HuH-7 (cell line): Measurements from ENCODE around the gene TET1.
"Not testable (repeated sequence)": the region's sequence is repeated elsewhere in the genome, so short reads cannot be mapped to it uniquely, and the experiment has no call there.

Experiments used
- DNase-seq: peaks from one replicate; pipeline ENCODE4 v3.0.0; 2011; ENCODE audit warnings: low spot score

TET1 gene

DNA sequence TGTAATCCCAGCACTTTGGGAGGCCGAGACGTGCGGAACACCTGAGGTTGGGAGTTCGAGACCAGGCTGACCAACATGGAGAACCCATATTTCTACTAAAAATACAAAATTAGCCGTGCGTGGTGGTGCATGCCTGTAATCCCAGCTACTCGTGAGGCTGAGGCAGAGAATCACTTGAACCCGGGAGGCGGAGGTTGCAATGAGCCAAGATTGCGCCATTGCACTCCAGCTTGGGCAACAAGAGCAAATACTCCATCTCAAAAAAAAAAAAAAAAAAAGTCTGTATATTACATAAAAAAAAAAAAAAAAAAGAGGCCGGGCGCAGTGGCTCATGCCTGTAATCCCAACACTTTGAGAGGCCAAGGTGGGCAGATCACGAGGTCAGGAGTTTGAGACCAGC lies 152.9 kb downstream of the TET1 start:
- DNase-seq = not testable (repeated sequence)

DNA sequence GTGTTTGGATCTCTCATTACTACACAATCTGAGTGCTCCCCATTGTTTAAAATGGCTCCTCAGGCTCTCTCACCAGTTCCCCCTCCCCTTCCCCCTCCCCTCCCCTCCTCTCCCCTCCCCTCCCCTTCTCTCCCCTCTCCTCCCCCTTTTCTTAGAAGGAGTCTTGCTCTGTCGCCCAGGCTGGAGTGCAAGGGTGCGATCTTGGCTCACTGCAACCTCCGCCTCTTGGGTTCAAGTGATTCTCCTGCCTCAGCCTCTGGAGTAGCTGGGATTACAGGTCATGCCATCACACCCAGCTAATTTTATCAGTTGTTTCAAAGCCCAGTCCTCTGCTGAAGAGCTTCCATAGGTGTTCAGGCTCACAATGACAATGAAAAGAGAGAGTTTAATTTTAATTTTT lies 157.3 kb downstream of the TET1 start:
- no peak for DNase-seq

DNA sequence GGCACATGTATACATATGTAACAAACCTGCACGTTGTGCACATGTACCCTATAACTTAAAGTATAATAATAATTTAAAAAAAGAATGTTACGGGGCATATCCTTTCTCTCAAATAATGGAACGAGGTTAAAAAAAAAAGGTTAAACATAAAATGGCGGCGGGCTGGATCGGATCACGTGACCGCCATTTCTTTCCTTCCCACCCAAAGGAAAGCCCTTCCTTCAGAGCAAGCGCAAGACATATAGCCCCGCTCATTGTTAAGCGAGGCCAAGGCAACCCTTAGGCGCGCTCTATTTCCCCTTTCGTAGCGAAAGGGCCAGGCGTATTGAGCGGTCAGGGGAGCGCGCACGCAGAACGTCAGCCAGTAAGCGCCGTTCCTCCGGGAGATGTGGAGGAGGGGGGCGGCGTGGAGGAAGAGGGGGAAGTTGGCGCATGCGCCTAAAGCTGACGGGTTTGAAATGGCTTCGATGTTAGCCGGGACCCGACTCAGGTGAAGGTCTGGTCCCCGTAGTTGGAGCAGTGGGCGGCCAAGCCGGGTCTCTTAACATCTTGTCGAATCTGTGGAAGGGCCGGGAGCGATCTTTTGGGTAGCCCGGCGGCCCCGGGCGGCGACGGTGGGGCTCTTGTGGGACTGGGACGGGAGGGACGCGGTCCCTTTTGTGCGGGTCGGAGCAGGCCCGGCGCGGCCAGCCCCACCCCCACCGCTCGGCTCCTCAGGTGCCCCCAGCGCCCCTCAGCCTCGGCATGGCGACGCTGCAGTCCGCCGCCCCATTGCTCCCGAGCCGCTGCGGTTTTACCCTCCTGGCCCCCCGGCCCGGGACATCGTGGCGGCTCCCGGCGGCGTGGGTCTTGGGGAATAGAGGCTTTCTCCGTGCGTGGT lies 160.9 kb downstream of the TET1 start, which contains the start of gene CCAR1:
CCAR1 (plus strand) TSS at position 447 of the 880 bp plus-strand sequence. CDS start 1,266 bp downstream, outside the sequence.
- DNase-seq = peak; percentile 89

DNA sequence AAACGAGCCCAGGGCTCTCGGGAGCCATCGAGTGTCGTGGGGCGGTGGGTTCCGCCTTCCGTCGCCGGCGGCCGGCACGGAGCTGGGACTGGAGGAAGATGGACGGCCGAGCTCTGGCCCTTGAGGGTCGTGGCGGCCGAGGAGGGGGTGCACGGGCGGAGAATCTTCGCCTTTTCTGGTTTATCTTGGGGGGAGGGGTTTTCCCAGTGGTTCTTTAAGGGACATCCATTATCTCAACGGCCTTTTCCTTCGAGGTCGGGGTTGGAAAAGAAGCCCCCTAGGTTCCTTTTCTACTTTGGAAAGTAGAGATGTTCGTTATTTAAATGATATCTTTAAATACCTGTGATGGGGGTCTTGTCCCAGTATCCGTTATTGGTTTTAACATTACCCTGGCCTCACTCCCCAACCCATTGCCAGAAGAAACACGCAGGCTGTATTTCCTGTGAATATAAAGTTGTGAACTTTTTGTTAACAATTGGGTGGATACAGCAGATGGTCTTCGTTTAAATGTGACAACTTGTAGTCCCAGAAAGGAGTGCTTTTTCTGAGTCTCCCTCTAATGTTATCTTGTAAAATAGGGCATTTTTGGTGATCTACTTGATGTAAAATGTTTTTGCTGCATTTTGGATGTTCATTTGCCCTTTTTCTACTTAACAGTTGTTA lies 161.7 kb downstream of the TET1 start:
- DNase-seq = peak; percentile 7

DNA sequence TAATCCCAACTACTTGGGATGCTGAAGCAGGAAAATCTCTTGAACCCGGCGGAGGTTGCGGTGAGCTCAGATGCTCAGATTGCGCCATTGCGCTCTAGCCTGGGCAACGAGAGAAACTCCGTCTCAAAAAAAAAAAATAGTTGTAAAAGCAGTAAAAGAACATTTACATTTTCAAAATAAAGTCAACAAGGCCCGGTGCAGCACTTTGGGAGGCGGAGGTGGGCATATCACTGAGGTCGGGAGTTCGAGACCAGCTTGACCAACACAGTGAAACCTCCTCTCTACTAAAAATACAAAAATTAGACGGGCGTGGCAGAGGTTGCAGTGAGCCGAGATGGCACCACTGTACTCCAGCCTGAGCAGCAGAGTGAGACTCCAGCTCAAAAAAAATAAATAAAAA lies 164.9 kb downstream of the TET1 start:
- DNase-seq = no peak

DNA sequence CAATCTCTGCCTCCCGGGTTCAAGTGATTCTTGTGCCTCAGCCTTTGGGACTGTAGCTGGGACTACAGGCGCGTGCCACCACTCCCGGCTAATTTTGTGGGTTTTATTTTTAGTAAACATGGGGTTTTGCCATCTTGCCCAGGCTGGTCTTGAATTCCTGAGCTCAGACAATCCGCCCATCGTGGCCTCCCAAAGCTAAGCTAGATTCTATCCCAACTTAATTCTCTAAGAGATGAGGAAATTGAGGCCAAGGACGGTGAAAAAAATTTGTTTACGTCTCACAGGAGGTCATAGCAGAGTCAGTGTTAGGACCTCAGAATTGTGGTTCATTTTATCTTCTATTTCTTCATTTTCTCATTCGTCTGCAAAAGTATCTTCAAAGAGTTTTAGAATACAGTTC lies 167.0 kb downstream of the TET1 start:
- DNase-seq = no peak

DNA sequence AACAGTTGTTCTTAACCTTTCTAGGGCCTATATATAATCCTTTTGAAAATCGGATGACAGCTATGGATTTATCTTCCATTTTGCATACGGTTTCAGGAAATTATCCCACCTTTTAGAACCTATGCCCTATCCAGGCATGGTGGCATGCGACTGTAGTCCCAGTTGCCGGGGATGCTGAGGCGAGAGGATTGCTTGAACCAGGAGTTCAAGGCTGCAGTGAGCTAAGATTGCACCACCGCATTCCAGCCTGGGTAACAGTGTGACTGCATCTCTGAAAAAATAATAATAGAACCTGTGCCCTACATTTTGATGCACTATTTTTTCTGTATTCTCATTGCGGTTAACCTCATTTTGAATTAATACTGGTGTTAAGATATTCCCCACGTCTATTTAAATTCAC lies 172.5 kb downstream of the TET1 start:
- no peak for DNase-seq

DNA sequence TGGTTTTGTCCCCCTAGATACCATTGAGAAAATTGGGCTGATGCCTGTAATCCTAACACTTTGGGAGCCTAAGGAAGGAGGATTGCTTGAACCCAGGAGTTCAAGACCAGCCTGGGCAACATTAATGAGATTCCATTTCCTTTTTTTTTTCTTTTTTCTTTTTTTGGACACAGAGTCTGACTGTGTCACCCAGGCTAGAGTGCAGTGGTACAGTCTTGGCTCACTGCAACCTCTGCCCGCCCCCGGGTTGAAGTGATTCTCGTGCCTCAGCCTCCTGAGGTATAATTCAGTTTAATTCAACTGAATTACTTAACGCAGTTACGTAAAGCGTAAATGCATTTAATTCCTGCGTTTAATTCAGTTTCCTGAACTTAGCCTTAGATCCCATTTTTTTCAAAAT lies 174.2 kb downstream of the TET1 start:
- no peak for DNase-seq

DNA sequence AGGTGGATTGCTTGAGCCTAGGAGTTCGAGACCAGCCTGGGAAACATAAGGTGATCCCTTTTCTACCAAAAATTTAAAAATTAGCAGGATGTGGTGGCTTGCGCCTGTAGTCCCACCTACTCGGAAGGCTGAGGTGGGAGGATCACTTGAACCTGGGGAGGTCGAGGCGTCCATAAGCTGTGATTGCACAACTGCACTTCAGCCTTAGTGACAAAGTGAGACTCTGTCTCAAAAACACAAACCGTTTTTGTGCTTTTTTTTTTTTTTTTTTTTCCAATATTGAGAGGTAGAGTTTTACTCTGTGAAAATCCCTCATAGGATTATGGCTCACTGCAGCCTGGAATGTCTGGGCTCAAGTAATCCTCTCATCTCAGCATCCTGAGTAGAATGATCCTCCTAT lies 175.0 kb downstream of the TET1 start:
- DNase-seq = no peak

DNA sequence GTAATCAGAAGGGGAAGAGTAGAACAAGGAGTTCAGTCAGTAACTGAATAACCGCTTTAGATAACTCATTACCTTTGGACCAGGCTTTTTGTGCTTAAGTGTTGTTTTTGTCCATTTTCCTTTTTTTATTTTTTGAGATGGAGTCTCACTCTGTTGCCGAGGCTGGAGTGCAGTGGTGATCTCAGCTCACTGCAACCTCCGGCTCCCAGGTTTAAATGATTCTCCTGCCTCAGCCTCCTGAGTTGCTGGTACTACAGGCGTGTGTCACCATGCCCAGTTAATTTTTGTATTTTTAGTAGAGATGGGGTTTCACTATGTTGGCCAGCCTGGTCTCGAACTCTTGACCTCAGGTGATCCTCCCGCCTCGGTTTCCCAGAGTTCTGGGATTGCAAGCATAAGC lies 175.6 kb downstream of the TET1 start:
- not testable (repeated sequence) for DNase-seq

DNA sequence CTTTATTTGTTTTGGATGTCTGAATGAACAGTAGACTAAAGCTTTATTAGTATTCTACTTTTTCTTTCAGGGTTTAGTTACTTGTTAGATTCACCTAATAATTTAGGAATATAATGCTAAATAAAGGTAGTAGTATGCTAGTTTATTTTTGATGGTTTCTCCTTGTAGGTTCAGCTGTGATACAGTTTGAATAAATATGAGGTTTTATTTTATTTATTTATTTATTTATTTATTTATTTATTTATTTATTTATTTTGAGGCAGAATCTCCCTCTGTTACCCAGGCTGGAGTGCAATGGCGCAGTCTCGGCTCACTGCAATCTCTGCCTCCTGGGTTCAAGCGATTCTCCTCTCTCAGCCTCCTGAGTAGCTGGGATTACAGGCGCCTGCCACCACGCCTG lies 180.5 kb downstream of the TET1 start:
- DNase-seq = not testable (repeated sequence)

DNA sequence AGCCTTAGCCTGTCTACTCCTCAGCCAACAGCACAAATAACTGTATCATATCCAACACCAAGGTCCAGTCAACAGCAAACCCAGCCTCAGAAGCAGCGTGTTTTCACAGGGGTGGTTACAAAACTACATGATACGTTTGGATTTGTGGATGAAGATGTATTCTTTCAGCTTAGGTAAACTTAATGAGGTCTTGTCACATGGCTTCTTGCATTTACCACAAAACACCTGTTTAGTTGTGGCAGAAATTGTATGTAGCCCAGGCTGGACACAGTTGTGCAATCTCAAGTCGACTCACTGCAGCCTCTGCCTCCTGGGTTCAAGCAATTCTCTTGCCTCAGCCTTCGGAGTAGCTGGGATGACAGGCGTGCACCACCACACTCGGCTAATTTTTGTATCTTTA lies 182.3 kb downstream of the TET1 start:
- DNase-seq = no peak
